Measurements from ENCODE around the gene ADGRB3. TPM values are rescaled to one million over a fixed set of nuclear protein-coding genes. Genes with fewer than 3 reads are reported as not detected.

ADGRB3 gene
- total and polyA plus RNA-seq, 4 donors, result 0.21 to 2.3 (median 0.48) TPM

DNA sequence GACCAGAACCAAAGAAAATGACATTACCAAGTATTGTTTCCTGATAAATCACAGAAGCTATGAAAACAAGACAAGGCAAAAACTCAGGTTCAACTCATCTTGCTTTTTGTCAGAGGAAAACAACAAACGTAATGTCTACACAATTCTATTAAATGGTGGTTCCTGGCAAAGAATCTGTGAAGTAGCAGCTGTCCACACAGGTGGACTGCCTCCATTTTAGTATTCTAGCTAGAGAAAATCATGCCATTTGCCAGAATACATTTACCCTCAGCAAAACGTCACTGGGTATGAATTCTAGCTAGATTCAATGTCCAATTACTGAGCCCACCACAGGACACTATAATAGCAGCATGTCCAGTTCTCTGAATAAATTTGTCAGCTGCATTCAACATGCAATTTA, 125.4 kb downstream of the ADGRB3 start (continued):
- no peak for TF ChIP-seq ZBTB33 (IDR thresholded peaks at IDR 0.05)
- TF ChIP-seq, protein P1, sequence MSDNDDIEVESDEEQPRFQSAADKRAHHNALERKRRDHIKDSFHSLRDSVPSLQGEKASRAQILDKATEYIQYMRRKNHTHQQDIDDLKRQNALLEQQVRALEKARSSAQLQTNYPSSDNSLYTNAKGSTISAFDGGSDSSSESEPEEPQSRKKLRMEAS (IDR thresholded peaks at IDR 0.05), result no peak
- TF ChIP-seq RAD21 (IDR thresholded peaks at IDR 0.05), result no peak
- TF ChIP-seq EGR1 (IDR thresholded peaks at IDR 0.05; ENCODE audit: low read depth in 2 of 2), result no peak
- TF ChIP-seq GABPA (IDR thresholded peaks at IDR 0.05 in 1 of 2, conservative IDR thresholded peaks at IDR 0.05 in 1 of 2), result no peak

GRCh38 chr6:68760941-68761676, 126.0 kb downstream of the ADGRB3 start:
- no peak overlapping the region for H3K4me3 ChIP-seq (ENCODE audit: low read depth in 1 of 3, low read length in 3 of 3)
- no peaks in the 10 kb centered on the region for H3K9me3 ChIP-seq (ENCODE audit: control insufficient read depth in 4 of 4, low read length in 3 of 4)
- TF ChIP-seq RAD21 (IDR thresholded peaks at IDR 0.05) (peak; percentile 32 to 33), GABPA (IDR thresholded peaks at IDR 0.05 in 1 of 2, conservative IDR thresholded peaks at IDR 0.05 in 1 of 2) (no peak)
- DNase-seq (ENCODE audit: low spot score), result no peak
- no peaks in the 10 kb centered on the region for H3K27me3 ChIP-seq (ENCODE audit: control insufficient read depth in 4 of 4, insufficient read depth in 4 of 4, low read length in 3 of 4)
- no peak overlapping the region for H3K27ac ChIP-seq (ENCODE audit: low read depth in 1 of 2, low read length in 2 of 2)
- H3K4me1 ChIP-seq (ENCODE audit: control insufficient read depth in 4 of 4, insufficient read depth in 4 of 4, low read length in 3 of 4), result no peaks in the 10 kb centered on the region
- WGBS, result 66% methylated on average over 8 of the region's 8 CpGs
- H3K9ac ChIP-seq (ENCODE audit: low read depth in 1 of 2, low read length in 2 of 2), result no peak overlapping the region
- H3K36me3 ChIP-seq (ENCODE audit: control insufficient read depth in 4 of 4, insufficient read depth in 3 of 4, low read depth in 1 of 4, low read length in 3 of 4), result no peaks in the 10 kb centered on the region

- Histone ChIP-seq H3K36me3 (ENCODE audit: control insufficient read depth in 4 of 4, insufficient read depth in 3 of 4, low read depth in 1 of 4, low read length in 3 of 4) (no peaks in the 10 kb centered on the region), H3K4me1 (ENCODE audit: control insufficient read depth in 4 of 4, insufficient read depth in 4 of 4, low read length in 3 of 4) (no peaks in the 10 kb centered on the region), H3K27ac (ENCODE audit: low read depth in 1 of 2, low read length in 2 of 2) (no peak overlapping the region), H3K4me3 (ENCODE audit: low read depth in 1 of 3, low read length in 3 of 3) (no peak overlapping the region), H3K9ac (ENCODE audit: low read depth in 1 of 2, low read length in 2 of 2) (no peak overlapping the region), H3K9me3 (ENCODE audit: control insufficient read depth in 4 of 4, low read length in 3 of 4) (no peaks in the 10 kb centered on the region), H3K27me3 (ENCODE audit: control insufficient read depth in 4 of 4, insufficient read depth in 4 of 4, low read length in 3 of 4) (no peaks in the 10 kb centered on the region)
- WGBS, result 63% methylated on average over 2 of the region's 2 CpGs
- no peak for DNase-seq (ENCODE audit: low spot score)
- no peak for TF ChIP-seq TAF1 (conservative IDR thresholded peaks at IDR 0.05)
- no peak for TF ChIP-seq FOXA1 (IDR thresholded peaks at IDR 0.05)
- no peak for TF ChIP-seq CTCF (IDR thresholded peaks at IDR 0.05; ENCODE audit: low read depth, low read length, missing input control)
- TF ChIP-seq, protein P1 (IDR thresholded peaks at IDR 0.05), result no peak
- no peak for TF ChIP-seq REST (IDR thresholded peaks at IDR 0.05)
- no peak for TF ChIP-seq RAD21 (IDR thresholded peaks at IDR 0.05)
- no peak for TF ChIP-seq HNF4G (IDR thresholded peaks at IDR 0.05)
- TF ChIP-seq EGR1 (IDR thresholded peaks at IDR 0.05; ENCODE audit: low read depth in 2 of 2), result no peak
- no peak for TF ChIP-seq GABPA (IDR thresholded peaks at IDR 0.05 in 1 of 2, conservative IDR thresholded peaks at IDR 0.05 in 1 of 2)
- TF ChIP-seq ZBTB33 (IDR thresholded peaks at IDR 0.05), result no peak
- no peak for TF ChIP-seq HNF4A (conservative IDR thresholded peaks at IDR 0.05)
- TF ChIP-seq RXRA (IDR thresholded peaks at IDR 0.05), result no peak
- no peak for TF ChIP-seq NR2F2 (IDR thresholded peaks at IDR 0.05)
- TF ChIP-seq JUND (IDR thresholded peaks at IDR 0.05), result no peak
- TF ChIP-seq SP1 (IDR thresholded peaks at IDR 0.05), result no peak
- TF ChIP-seq FOXA2 (IDR thresholded peaks at IDR 0.05), result no peak
- no peak for TF ChIP-seq YY1 (IDR thresholded peaks at IDR 0.05)
- no peak for TF ChIP-seq ATF3 (IDR thresholded peaks at IDR 0.05)
These were observed 126.9 kb downstream of the ADGRB3 start for GRCh38 chr6:68761985-68762384.
